ENCODE measurements around the gene SURF1. TPM values are rescaled to one million over a fixed set of nuclear protein-coding genes. Genes with fewer than 3 reads are reported as not detected.
"Not testable (repeated sequence)": the region's sequence is repeated elsewhere in the genome, so short reads cannot be mapped to it uniquely, and the experiment has no call there.

SURF1 gene
- total RNA-seq, 4 donors from 2014 or later: 50.4 to 86.4 (median 69.2) TPM

DNA sequence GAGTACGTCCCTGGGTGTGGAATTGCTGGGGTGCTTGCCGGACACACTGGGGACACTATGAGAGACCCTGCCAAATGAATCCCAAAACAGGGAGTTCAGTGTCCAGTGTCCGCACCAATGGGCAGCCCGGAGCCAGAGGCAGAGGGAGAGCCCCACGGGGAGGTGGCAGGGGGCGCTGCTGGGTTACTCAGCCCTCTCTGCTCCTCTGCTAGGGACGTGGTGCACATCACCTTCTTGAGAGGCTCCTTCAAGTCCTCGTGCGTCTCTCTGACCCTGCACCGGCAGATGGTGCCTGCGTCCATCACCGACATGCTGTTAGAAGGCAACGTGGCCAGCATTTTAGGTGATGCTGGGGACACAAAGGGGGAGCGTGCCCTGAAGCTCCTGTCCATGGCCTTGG is 40.7 kb upstream of the SURF1 start:
- H3K9me3 ChIP-seq: no peaks in the 10 kb centered on the region
- no peaks in the 10 kb centered on the region for H3K4me1 ChIP-seq
- H3K27ac ChIP-seq (replicated peaks in 1 of 4): no peak overlapping the region
- peaks cover 0 to 12% (median 6%) of the 10 kb centered on the region in 4 donors for H3K36me3 ChIP-seq
- no peak overlapping the region for H3K4me3 ChIP-seq
- WGBS: 59% methylated on average over 5 of the region's 14 CpGs
- peaks cover 0 to 49% (median 9%) of the 10 kb centered on the region in 4 donors for H3K27me3 ChIP-seq
- DNase-seq (ENCODE audit: extremely low spot score): no peak
- TF ChIP-seq, protein P1, sequence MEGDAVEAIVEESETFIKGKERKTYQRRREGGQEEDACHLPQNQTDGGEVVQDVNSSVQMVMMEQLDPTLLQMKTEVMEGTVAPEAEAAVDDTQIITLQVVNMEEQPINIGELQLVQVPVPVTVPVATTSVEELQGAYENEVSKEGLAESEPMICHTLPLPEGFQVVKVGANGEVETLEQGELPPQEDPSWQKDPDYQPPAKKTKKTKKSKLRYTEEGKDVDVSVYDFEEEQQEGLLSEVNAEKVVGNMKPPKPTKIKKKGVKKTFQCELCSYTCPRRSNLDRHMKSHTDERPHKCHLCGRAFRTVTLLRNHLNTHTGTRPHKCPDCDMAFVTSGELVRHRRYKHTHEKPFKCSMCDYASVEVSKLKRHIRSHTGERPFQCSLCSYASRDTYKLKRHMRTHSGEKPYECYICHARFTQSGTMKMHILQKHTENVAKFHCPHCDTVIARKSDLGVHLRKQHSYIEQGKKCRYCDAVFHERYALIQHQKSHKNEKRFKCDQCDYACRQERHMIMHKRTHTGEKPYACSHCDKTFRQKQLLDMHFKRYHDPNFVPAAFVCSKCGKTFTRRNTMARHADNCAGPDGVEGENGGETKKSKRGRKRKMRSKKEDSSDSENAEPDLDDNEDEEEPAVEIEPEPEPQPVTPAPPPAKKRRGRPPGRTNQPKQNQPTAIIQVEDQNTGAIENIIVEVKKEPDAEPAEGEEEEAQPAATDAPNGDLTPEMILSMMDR (IDR thresholded peaks at IDR 0.05): no peak
- TF ChIP-seq POLR2AphosphoS5 (IDR thresholded peaks at IDR 0.05): no peak
- intact Hi-C loops (cut with DNase I): no loop called here

GRCh38 chr9:133394687-133395271 is 38.5 kb upstream of the SURF1 start:
- intact Hi-C loops (cut with DNase I): no loop called here
- WGBS: 36% methylated on average over 5 of the region's 8 CpGs
- Histone ChIP-seq H3K27me3 (peaks cover 0 to 63% (median 9%) of the 10 kb centered on the region in 4 donors), H3K27ac (replicated peaks in 1 of 4) (no peak overlapping the region), H3K9me3 (no peaks in the 10 kb centered on the region), H3K4me1 (no peaks in the 10 kb centered on the region), H3K36me3 (no peaks in the 10 kb centered on the region), H3K4me3 (no peak overlapping the region)
- TF ChIP-seq POLR2AphosphoS5 (IDR thresholded peaks at IDR 0.05) (no peak), POLR2A (IDR thresholded peaks at IDR 0.05; ENCODE audit: low read depth) (no peak), EP300 (IDR thresholded peaks at IDR 0.05) (no peak)
- TF ChIP-seq, protein P1 (IDR thresholded peaks at IDR 0.05): no peak
- no peak for DNase-seq (ENCODE audit: extremely low spot score)

- Histone ChIP-seq H3K4me1 (no peaks in the 10 kb centered on the region), H3K27me3 (peaks cover 0 to 74% (median 9%) of the 10 kb centered on the region in 4 donors), H3K4me3 (no peak overlapping the region), H3K36me3 (no peaks in the 10 kb centered on the region), H3K27ac (replicated peaks in 1 of 4) (no peak overlapping the region), H3K9me3 (no peaks in the 10 kb centered on the region)
- intact Hi-C loops (cut with DNase I): no loop called here
- TF ChIP-seq EP300 (IDR thresholded peaks at IDR 0.05) (no peak), POLR2AphosphoS5 (IDR thresholded peaks at IDR 0.05) (no peak), POLR2A (IDR thresholded peaks at IDR 0.05; ENCODE audit: low read depth) (no peak)
- TF ChIP-seq, protein P1 (IDR thresholded peaks at IDR 0.05): no peak
- no peak for DNase-seq (ENCODE audit: extremely low spot score)
- WGBS: 86% methylated on average over 3 of the region's 3 CpGs
Observed at GRCh38 chr9:133393399-133393798, 37.1 kb upstream of the SURF1 start.

- DNase-seq (ENCODE audit: extremely low spot score); H3K4me3 ChIP-seq; H3K4me1 ChIP-seq; H3K9me3 ChIP-seq; H3K36me3 ChIP-seq; intact Hi-C loops (cut with DNase I); H3K27ac ChIP-seq (replicated peaks in 1 of 4): not testable (repeated sequence)
- 98% methylated on average over 3 of the region's 3 CpGs for WGBS
- H3K27me3 ChIP-seq: peaks cover 0 to 74% (median 9%) of the 10 kb centered on the region in 4 donors
Observed at GRCh38 chr9:133392308-133392707, 36.0 kb upstream of the SURF1 start.

DNA sequence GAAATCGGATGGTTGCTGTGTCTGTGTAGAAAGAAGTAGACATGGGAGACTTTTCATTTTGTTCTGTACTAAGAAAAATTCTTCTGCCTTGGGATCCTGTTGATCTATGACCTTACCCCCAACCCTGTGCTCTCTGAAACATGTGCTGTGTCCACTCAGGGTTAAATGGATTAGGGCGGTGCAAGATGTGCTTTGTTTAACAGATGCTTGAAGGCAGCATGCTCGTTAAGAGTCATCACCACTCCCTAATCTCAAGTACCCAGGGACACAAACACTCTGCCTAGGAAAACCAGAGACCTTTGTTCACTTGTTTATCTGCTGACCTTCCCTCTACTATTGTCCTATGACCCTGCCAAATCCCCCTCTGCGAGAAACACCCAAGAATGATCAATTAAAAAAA is 35.2 kb upstream of the SURF1 start:
- WGBS: 88% methylated on average over 1 of the region's 4 CpGs
- H3K4me3 ChIP-seq; H3K4me1 ChIP-seq; DNase-seq (ENCODE audit: extremely low spot score); intact Hi-C loops (cut with DNase I); H3K27ac ChIP-seq (replicated peaks in 1 of 4); H3K36me3 ChIP-seq; H3K9me3 ChIP-seq: not testable (repeated sequence)
- peaks cover 0 to 66% (median 9%) of the 10 kb centered on the region in 4 donors for H3K27me3 ChIP-seq

GRCh38 chr9:133390713-133391112 is 34.4 kb upstream of the SURF1 start:
- DNase-seq (ENCODE audit: extremely low spot score): no peak
- H3K27me3 ChIP-seq: peaks cover 0 to 59% (median 9%) of the 10 kb centered on the region in 4 donors
- TF ChIP-seq EP300 (IDR thresholded peaks at IDR 0.05) (no peak), POLR2A (IDR thresholded peaks at IDR 0.05; ENCODE audit: low read depth) (no peak), POLR2AphosphoS5 (IDR thresholded peaks at IDR 0.05) (no peak)
- TF ChIP-seq, protein P1 (IDR thresholded peaks at IDR 0.05): no peak
- intact Hi-C loops (cut with DNase I): no loop called here
- no peaks in the 10 kb centered on the region for H3K36me3 ChIP-seq
- no peaks in the 10 kb centered on the region for H3K9me3 ChIP-seq
- 82% methylated on average over 7 of the region's 7 CpGs for WGBS
- H3K4me1 ChIP-seq: no peaks in the 10 kb centered on the region
- H3K4me3 ChIP-seq: no peak overlapping the region
- H3K27ac ChIP-seq (replicated peaks in 1 of 4): no peak overlapping the region

All from esophagus muscularis mucosa (tissue), 4 donors.